ENCODE measurements around the gene CTRB1. TPM values are rescaled to one million over a fixed set of nuclear protein-coding genes. Genes with fewer than 3 reads are reported as not detected.
"Not testable (repeated sequence)": the region's sequence is repeated elsewhere in the genome, so short reads cannot be mapped to it uniquely, and the experiment has no call there.

The CTRB1 gene
- total RNA-seq, 1 donor from 2014 or later, result not detected

GRCh38 chr16:75272629-75273028 is 53.8 kb downstream of the CTRB1 start:
- DNase-seq, result not testable (repeated sequence)

GRCh38 chr16:75273054-75273925 is 54.5 kb downstream of the CTRB1 start:
- no peak for DNase-seq

Other genes starting within 250 kb of the CTRB1 start
- gene WDR59, start 233.9 kb upstream of the CTRB1 start, total RNA-seq, result 36.9 TPM
- gene ZNRF1, start 220.0 kb upstream of the CTRB1 start, total RNA-seq, result 9.0 TPM
- 7.5 TPM for gene LDHD, start 102.2 kb upstream of the CTRB1 start, total RNA-seq
- 15.3 TPM for gene ZFP1, start 70.5 kb upstream of the CTRB1 start, total RNA-seq
- not detected for gene CTRB2, start 11.8 kb upstream of the CTRB1 start, total RNA-seq
- 16.8 TPM for gene BCAR1, start 32.6 kb downstream of the CTRB1 start, total RNA-seq
- gene CFDP1, start 214.5 kb downstream of the CTRB1 start, total RNA-seq, result 71.5 TPM
- 21.6 TPM for gene TMEM170A, start 245.7 kb downstream of the CTRB1 start, total RNA-seq

Data from skin of body (tissue), 2 donors.